ENCODE results near the gene SLC25A45.
A peak's percentile ranks its signal among the peaks of the same experiment; 100 is the strongest.

SLC25A45 gene

GRCh38 chr11:65403607-65404121 lies 21.2 kb upstream of the SLC25A45 start:
- DNase-seq, result no peak

DNA sequence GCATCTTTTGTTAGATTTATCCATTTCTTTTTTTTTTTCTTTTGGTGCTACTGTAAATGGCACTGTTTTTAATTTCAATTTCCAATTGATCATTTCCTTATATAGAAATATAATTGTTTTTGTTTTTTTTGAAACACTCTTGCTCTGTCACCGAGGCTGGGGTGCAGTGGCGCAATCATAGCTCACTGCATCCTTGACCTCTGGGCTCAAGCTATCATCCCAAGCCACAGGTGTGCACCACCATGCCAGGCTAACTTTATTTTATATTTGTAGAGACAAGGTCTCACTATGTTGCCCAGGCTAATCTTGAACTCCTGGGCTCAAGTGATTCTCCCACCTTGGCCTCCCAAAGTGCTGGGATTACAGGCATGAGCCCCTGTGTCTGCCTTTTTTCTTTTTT lies 20.3 kb upstream of the SLC25A45 start:
- no peak for DNase-seq

DNA sequence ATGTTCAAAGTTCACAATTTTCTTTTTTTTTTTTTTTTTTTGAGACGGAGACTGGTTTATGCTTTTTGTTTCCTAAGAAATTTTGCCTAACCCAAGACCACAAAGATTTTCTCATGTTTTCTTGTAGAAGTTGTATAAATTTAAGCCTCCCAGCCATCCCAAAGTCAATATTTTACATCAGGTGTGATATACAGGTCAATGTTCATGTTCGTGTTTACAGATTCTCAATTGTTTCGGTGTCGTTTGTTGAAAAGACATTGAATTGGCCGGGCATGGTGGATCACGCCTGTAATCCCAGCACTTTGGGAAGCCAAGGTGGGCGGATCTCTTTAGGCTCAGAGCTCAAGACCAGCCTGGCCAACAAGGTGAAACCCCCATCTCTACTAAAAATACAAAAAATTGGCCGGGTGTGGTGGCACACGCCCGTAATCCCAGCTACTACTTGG lies 19.4 kb upstream of the SLC25A45 start:
- no peak for DNase-seq

- DNase-seq, result no peak
Observed at GRCh38 chr11:65401073-65401802, 18.8 kb upstream of the SLC25A45 start.

- no peak for DNase-seq
Observed at GRCh38 chr11:65400307-65401072, 18.0 kb upstream of the SLC25A45 start.

DNA sequence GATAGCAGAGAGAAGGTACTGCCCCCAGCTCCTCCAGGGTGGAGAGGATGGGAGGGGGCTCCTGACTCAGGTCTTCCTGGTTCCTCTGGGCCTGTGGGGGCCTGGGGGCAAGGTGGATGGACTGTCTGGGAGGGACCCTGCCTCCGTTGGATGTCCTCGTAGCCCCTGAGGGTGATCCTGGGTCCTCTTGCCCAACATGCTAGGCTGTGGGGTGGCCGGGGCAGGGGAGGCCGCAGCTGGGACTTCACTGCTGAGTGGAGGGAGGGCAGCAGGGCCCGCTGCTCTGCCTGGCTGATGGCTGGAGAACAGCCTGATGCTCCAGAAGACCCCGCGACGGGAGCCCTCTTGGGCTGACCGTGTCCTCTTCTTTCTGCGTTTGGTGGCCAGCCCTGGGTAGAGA lies 17.4 kb upstream of the SLC25A45 start:
- no peak for DNase-seq

DNA sequence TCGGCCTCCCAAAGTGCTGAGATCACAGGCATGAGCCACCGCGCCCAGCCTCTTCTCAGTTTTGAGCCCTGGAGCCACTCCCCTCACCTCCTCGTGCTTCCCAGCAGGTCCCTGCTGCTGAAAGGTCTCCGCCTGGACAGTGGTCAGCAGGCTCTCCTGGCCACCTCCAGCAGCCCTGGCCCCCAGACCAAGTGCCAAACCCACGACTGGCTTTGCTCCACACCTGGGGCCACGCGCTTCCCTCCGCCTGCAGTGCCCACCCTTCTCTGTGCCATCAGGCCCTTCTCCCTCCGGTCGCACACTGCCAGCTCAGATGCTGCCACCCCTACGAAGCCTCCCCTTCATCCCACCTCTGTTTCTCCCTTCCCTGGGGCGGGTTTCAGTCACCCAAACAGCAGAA lies 16.8 kb upstream of the SLC25A45 start:
- DNase-seq, result no peak

DNA sequence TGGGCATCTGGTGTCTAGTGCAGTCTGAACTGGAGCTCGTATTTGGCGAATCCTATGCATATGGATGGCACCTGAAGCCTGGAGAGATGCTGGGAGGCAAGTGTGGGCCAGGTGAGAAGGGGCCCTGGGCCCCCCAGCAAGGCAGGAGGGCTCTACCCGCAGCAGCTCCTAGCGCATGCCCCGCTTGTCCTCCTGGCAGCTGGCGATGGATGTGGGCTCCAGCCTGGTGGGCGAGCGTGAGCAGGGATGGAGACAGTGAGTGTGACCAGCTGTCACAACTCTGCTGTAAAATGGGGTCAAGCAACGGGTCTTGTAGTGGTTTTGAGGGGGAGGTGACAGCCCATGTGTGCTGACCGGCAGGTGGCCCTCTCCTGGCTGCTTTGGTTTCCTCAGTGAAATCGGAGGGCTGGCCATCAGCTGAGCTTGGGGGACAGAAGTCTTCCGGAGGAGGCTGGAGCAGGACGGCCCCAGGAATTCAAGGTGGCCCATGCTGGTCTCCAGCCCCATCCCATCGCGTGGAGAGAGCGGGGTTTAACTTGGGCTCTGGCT lies 16.0 kb upstream of the SLC25A45 start:
- DNase-seq, result no peak

GRCh38 chr11:65396769-65397745 lies 14.6 kb upstream of the SLC25A45 start:
- no peak for DNase-seq

DNA sequence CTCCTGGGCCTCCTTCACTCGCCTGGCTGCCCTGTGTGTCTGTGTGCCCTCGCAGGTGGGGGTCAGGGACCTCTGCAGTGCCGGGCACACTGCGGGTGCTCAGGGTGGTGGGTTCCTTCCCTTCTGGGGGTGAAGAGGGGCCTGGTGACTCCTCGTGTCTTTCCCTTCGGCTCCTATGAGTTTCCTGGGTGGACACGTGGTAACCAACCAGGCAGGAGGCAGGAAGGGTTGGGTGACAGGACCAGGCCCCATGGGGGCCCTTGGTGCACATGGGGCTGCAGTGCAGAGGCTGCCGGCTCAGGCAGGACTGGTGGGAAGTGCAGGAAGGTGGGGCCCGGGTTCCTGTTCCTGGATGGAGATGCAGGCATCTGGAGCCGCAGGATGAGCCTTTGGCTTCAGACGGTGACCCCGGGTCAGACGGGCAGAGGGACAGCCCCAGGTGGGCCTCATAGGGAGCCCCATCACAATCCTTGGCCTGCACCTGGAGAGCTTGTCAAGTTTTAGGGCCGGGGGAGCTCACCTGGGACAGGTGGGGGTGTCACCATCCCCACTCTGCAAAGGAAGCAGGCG lies 13.6 kb upstream of the SLC25A45 start:
- no peak for DNase-seq

DNA sequence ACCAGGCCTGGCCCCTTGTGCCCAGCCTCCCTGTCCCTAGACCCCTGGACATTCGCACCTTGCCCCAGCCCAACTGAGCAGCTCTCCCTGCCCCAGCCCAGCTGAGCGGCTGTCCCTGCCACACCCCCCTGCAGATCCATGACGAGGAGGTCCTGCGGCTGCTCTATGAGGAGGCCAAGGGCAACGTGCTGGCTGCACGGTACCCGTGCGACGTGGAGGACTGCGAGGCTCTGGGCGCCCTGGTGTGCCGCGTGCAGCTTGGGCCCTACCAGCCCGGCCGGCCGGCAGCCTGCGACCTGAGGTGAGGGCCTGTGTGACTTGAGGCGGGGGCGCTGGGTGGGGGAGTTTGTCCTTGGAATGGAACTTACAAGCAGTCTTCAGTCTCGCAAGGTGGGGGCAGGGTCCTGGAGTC lies 11.7 kb upstream of the SLC25A45 start:
- DNase-seq, result no peak

DNA sequence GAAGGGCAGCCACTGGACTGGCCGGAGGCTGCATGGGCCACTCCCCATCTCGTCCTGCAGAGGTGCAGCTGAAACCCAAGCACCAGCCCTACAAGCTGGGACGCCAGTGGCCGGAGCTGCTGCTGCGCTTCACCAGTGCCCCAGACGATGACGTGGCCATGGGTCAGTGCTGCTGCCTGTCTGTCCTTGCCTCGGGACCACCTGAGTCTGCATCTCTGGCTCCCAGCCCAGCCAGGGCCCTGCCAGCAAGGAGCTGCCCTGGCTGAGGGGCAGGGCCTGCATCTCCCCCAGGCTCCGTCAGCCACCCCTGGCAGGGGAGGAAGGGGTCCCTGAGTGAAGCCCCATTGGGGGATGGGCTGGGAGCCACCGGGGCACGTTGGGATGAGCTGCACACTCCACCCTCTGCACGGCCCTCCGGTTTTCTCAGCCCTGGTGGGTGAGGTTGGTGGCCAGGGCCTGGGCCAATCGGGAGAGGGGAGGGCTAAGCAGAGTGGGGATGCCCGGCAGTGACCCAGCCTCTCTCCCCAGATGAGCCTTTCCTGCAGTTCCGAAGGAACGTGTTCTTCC lies 11.2 kb upstream of the SLC25A45 start:
- DNase-seq, result no peak

DNA sequence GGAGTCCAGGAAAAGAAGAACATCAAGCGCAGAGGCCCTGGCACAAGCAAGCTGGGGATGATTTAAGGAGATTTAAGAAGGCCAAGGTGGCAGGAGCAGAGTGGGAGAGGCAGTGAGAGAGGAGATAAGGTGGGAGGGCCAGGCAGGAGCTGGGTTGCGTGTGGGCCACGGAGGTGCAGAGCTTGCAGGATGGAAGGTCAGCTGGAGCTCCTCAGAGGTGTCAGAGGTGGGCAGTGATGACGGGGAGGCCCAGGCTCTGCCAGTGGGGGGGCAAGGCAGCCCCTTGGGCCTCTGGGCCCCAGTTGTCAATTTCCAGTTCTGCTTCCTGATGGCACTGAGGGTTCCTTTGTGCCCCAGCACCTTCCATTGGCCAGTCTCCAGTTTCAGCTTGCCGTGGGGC lies 10.5 kb upstream of the SLC25A45 start:
- DNase-seq, result no peak

DNA sequence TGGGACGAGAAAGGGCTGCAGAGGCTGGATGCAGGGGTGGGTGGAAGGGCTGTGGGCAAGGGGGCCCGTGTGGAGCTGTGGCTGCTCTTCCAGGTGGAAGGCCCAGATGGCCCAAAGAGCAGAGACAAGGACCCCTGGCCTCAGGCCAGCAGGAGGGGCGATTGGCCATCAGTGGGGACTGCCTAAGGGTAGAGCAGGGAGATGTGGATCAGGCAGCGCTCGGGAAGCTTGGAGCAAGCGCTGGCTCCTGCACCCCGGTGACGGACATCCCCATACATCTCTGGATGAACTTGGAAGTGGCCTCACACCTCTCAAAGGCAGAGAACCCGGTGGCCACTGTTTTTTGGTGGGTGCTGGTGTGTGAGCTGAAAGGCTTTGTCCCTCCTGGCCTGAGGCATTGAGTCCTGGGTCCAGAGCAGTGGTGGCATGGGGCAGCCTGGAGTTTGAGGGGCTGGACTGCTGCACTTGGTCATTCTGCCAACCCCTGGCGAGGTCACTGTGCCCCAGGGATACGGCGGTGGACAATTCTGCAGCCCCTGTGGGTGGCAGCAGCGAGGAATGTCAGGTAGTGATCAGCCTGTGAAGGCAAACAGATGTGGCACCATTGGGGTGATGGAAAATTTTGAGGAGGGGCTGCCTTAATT lies 9.9 kb upstream of the SLC25A45 start:
- no peak for DNase-seq

- DNase-seq, result no peak
Observed at GRCh38 chr11:65390996-65391395, 8.6 kb upstream of the SLC25A45 start.

DNA sequence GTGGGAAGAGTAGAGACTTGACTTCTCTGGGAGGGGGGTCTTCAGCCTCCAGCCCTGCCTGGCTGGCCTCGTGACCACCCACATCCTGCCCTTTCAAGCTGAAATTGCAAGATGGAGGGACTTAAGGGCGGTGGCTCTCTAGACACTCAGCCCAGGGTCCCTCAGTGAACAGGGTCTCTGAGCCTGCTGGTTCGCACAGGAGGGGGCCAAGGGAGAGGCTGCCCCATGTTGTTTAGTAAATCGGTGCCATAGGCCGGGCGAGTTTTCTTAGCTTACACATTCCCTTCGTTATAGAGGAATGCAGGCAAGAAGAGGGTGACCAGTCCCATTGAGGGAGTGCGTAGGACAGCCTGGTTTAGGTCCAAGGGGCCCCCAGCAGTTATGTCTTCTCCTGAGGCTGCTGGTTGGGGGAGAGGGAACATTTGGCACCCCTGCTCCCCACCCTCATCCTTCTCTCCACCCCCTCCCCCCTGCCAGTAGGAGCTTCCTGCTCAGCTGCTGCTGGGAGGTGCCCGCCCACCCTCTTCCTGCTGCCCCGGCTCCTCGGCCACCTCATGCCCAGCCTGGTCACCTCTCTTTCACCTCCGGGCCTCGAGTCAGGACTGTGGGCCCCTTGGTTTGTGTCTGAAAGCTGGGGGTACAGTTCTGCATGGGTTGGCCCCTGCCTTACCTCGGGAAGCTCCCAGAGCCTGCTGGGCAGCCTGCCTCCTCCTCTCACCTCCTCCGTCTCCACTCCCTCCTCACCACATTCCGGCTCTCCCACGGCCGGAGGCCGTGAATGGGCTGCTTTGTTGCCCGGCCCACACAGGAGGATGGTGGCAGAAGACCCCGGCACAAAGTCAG lies 7.9 kb upstream of the SLC25A45 start:
- DNase-seq, result no peak

GRCh38 chr11:65389294-65389980 lies 7.0 kb upstream of the SLC25A45 start:
- no peak for DNase-seq

GRCh38 chr11:65388731-65389130 lies 6.3 kb upstream of the SLC25A45 start:
- no peak for DNase-seq

DNA sequence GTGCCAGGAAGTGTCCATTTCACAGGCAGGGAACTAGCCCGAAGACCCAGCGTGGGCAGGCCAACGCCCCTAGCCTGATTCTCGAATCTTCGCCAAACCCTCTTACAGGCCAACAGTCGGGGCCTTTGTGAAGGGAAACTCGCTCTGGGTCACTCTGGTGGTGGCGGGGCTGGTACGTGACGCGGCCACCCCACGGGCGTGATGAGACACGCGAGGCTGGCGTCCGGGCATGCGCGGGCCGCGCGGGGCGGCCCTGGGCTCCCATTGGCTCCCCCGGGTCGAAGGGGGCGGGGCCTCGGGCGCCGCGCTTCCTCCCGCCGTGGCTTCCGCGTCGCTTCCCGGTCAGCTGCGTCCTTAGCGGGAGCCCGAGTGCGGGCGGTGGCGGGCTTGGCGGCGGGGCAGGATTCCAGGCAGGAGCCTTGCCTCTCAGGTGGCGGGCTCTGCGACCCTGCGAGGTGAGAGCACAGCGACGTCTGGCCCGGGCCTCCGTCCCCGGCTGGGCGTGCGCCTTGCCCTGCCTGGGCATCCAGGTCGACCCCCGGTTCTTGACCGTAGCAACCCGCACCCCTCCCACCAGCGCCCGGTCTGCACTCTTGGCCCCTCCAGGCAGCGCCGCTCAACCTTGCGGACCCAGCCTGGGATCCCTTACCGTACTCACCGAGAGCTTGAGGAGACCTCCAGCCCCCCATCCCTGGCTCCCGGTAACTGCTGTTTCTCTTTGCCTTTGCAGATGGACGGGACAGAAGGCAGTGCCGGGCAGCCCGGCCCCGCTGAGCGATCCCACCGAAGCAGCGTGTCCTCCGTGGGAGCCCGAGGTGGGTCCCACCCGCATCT lies 4.1 kb upstream of the SLC25A45 start, which contains the start of gene FRMD8:
TSS of gene FRMD8 (plus strand) at position 331 of the 834 bp plus-strand sequence. CDS start at position 731, 400 bp downstream.
- peak; percentile 56 for DNase-seq
